ENCODE measurements around the gene DUSP11.
"Not testable (repeated sequence)": the region's sequence is repeated elsewhere in the genome, so short reads cannot be mapped to it uniquely, and the experiment has no call there.

Gene DUSP11

GRCh38 chr2:73776381-73776780 is 3.5 kb downstream of the DUSP11 start:
- FAIRE-seq (no peak), DNase-seq (ENCODE audit: low spot score) (no peak)

GRCh38 chr2:73772819-73773218 is 7.1 kb downstream of the DUSP11 start:
- no peak for DNase-seq (ENCODE audit: low spot score)
- no peak for FAIRE-seq

- FAIRE-seq, result no peak
These were observed 9.2 kb downstream of the DUSP11 start for GRCh38 chr2:73770725-73771124.

GRCh38 chr2:73766994-73767393 is 12.9 kb downstream of the DUSP11 start:
- no peak for FAIRE-seq

More at GRCh38 chr2:73770725-73771124, 9.2 kb downstream of the DUSP11 start:
- DNase-seq (ENCODE audit: low spot score), result no peak

GRCh38 chr2:73766349-73766748 is 13.6 kb downstream of the DUSP11 start:
- FAIRE-seq (no peak), DNase-seq (ENCODE audit: low spot score) (no peak)

More at GRCh38 chr2:73766994-73767393, 12.9 kb downstream of the DUSP11 start:
- DNase-seq (ENCODE audit: low spot score), result no peak

- DNase-seq (ENCODE audit: low spot score) (no peak), FAIRE-seq (no peak)
These were observed 15.0 kb downstream of the DUSP11 start for GRCh38 chr2:73764945-73765344.

GRCh38 chr2:73762571-73762970 is 17.3 kb downstream of the DUSP11 start:
- DNase-seq (ENCODE audit: low spot score) (no peak), FAIRE-seq (no peak)

- FAIRE-seq (no peak), DNase-seq (ENCODE audit: low spot score) (no peak)
These were observed 20.0 kb downstream of the DUSP11 start for GRCh38 chr2:73759904-73760303.

GRCh38 chr2:73759285-73759764 is 20.6 kb downstream of the DUSP11 start:
- FAIRE-seq (no peak), DNase-seq (ENCODE audit: low spot score) (no peak)

GRCh38 chr2:73754332-73754731 is 25.6 kb downstream of the DUSP11 start:
- not testable (repeated sequence) for DNase-seq (ENCODE audit: low spot score); FAIRE-seq

GRCh38 chr2:73749314-73749713 is 30.6 kb downstream of the DUSP11 start:
- DNase-seq (ENCODE audit: low spot score), result no peak
- FAIRE-seq, result no peak

GRCh38 chr2:73746877-73747208 is 33.1 kb downstream of the DUSP11 start:
- FAIRE-seq (no peak), DNase-seq (ENCODE audit: low spot score) (no peak)

GRCh38 chr2:73746015-73746876 is 33.7 kb downstream of the DUSP11 start:
- FAIRE-seq, result no peak

GRCh38 chr2:73740767-73741166 is 39.1 kb downstream of the DUSP11 start:
- DNase-seq (ENCODE audit: low spot score) (no peak), FAIRE-seq (no peak)

More at GRCh38 chr2:73746015-73746876, 33.7 kb downstream of the DUSP11 start:
- DNase-seq (ENCODE audit: low spot score), result no peak

GRCh38 chr2:73739101-73739500 is 40.8 kb downstream of the DUSP11 start:
- DNase-seq (ENCODE audit: low spot score), result no peak
- FAIRE-seq, result no peak

- FAIRE-seq (peak; percentile 79), DNase-seq (ENCODE audit: low spot score) (peak; percentile 93)
These were observed 42.8 kb downstream of the DUSP11 start, which contains the start of gene TPRKB for GRCh38 chr2:73736855-73737779. Gene TPRKB, minus strand, starts transcription at chr2:73737345. Its CDS starts 2,776 bp downstream, at chr2:73734569.

- DNase-seq (ENCODE audit: low spot score) (no peak), FAIRE-seq (no peak)
These were observed 43.5 kb downstream of the DUSP11 start for GRCh38 chr2:73736378-73736777.

- no peak for DNase-seq (ENCODE audit: low spot score)
- FAIRE-seq, result no peak
These were observed 49.1 kb downstream of the DUSP11 start for GRCh38 chr2:73730810-73731209.

- DNase-seq (ENCODE audit: low spot score) (no peak), FAIRE-seq (no peak)
These were observed 51.2 kb downstream of the DUSP11 start for GRCh38 chr2:73728711-73729110.

- FAIRE-seq (no peak), DNase-seq (ENCODE audit: low spot score) (no peak)
These were observed 51.9 kb downstream of the DUSP11 start for GRCh38 chr2:73728043-73728442.

GRCh38 chr2:73726657-73727056 is 53.2 kb downstream of the DUSP11 start:
- DNase-seq (ENCODE audit: low spot score); FAIRE-seq: not testable (repeated sequence)
